Measurements from ENCODE around the gene BLOC1S5. TPM values are rescaled to one million over a fixed set of nuclear protein-coding genes. Genes with fewer than 3 reads are reported as not detected.

BLOC1S5 gene
- total and polyA plus RNA-seq, 2 experiments from 2014 or later: 13.1 to 14.0 TPM

GRCh38 chr6:8082954-8083858 lies 19.0 kb upstream of the BLOC1S5 start:
- no peak for TF ChIP-seq EZH2 (IDR thresholded peaks at IDR 0.05; ENCODE audit: insufficient read depth, poor library complexity, severe bottlenecking)
- 0 out of 2 replicates have a peak, but pooled peaks have one; percentile 57 for TF ChIP-seq EZH2phosphoT487 (IDR thresholded peaks at IDR 0.05; ENCODE audit: insufficient read depth, low read depth)
- 12% methylated on average over 11 of the region's 11 CpGs for WGBS, 2 experiments (ENCODE audit: low coverage in 1 of 2, low lambda C conversion rate in 2 of 2, missing lambda C conversion rate in 2 of 2)
- Histone ChIP-seq H3F3A (ENCODE audit: insufficient read depth) (peaks cover 67% of the 10 kb centered on the region), H2AFZ (0 out of 2 replicates have a peak overlapping the region, but pooled peaks have one; percentile 12), H3K79me2 (ENCODE audit: insufficient read depth) (peaks cover 27% of the 10 kb centered on the region), H3K4me1 (ENCODE audit: insufficient read depth) (peaks cover 67% of the 10 kb centered on the region), H3K9ac (peak overlapping the region; percentile 59), H4K20me1 (ENCODE audit: insufficient read depth) (no peaks in the 10 kb centered on the region), H3K36me3 (ENCODE audit: low read depth) (peaks cover 4% of the 10 kb centered on the region; the same call in 1 of the 2 replicates), H3K9me2 (ENCODE audit: insufficient read depth) (no peaks in the 10 kb centered on the region), H3K4me2 (ENCODE audit: unreplicated experiment) (peak overlapping the region; percentile 83), H3K27me3 (replicated peaks; ENCODE audit: insufficient read depth) (no peaks in the 10 kb centered on the region), H3K4me3 (peak overlapping the region; percentile 49), H3K9me3 (ENCODE audit: low read depth) (no peaks in the 10 kb centered on the region), H3K27ac (peak overlapping the region; percentile 90)
- in situ Hi-C loops (cut with MboI): no loop called here
- DNase-seq: peak; percentile 96

- H3K27ac ChIP-seq: peak overlapping the region; percentile 90
- in situ Hi-C loops (cut with MboI): no loop called here
- H3K79me2 ChIP-seq (ENCODE audit: insufficient read depth): peaks cover 30% of the 10 kb centered on the region
- TF ChIP-seq EZH2phosphoT487 (IDR thresholded peaks at IDR 0.05; ENCODE audit: insufficient read depth, low read depth) (no peak), EZH2 (IDR thresholded peaks at IDR 0.05; ENCODE audit: insufficient read depth, poor library complexity, severe bottlenecking) (no peak)
- peak overlapping the region; percentile 83 for H3K4me2 ChIP-seq (ENCODE audit: unreplicated experiment)
- peak overlapping the region; percentile 59 for H3K9ac ChIP-seq
- H3K9me3 ChIP-seq (ENCODE audit: low read depth): no peaks in the 10 kb centered on the region
- no peaks in the 10 kb centered on the region for H3K9me2 ChIP-seq (ENCODE audit: insufficient read depth)
- H3K4me3 ChIP-seq: peak overlapping the region; percentile 49
- no peaks in the 10 kb centered on the region for H3K27me3 ChIP-seq (replicated peaks; ENCODE audit: insufficient read depth)
- 96 to 100% methylated on average over 1 of the region's 1 CpG for WGBS, 2 experiments (ENCODE audit: low coverage in 1 of 2, low lambda C conversion rate in 2 of 2, missing lambda C conversion rate in 2 of 2)
- DNase-seq: no peak
- H3K4me1 ChIP-seq (ENCODE audit: insufficient read depth): peaks cover 67% of the 10 kb centered on the region
- H3F3A ChIP-seq (ENCODE audit: insufficient read depth): peaks cover 67% of the 10 kb centered on the region
- no peaks in the 10 kb centered on the region for H3K36me3 ChIP-seq (ENCODE audit: low read depth)
- H2AFZ ChIP-seq: 0 out of 2 replicates have a peak overlapping the region, but pooled peaks have one; percentile 12
- no peaks in the 10 kb centered on the region for H4K20me1 ChIP-seq (ENCODE audit: insufficient read depth)
Measured at GRCh38 chr6:8082572-8082953, 18.4 kb upstream of the BLOC1S5 start.

DNA sequence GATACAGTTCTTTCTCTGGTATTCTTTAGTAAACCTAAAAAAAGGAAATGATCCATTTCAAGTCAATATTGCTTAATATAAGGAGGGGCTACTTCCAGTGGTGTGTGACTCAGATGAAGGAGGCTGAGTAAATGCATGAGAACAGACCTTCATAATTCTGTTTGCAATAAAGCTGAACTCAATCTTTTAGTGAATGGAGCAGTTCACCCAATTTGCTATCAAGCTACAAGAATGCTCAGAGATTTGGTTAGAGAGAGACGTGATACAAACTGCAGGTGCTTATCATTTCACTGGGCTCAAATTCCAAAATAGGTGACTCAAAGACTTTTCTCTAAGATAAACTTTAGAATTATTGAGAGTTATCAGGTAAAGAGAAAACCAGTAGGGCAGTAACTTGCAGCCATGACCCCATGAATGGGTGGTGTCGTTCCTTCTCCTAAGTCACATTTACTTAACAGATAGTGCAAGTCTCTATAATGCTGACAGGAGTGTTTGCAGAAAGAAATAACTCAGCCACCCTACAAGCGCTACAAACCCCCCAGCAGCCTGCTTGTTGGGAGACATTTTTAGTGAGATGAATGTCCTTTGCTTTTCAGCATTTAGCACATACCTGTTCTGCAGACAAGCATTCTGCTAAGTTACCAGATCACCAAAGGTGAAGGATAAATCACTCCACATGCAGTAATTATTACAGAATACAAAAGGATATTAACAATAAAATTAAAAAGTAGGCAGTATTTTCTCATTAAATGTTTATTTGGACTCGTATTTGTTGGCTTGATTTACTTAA lies 16.4 kb upstream of the BLOC1S5 start:
- TF ChIP-seq EZH2 (IDR thresholded peaks at IDR 0.05; ENCODE audit: insufficient read depth, poor library complexity, severe bottlenecking): no peak
- no peak for TF ChIP-seq EZH2phosphoT487 (IDR thresholded peaks at IDR 0.05; ENCODE audit: insufficient read depth, low read depth)
- H3K4me1 ChIP-seq (ENCODE audit: insufficient read depth): peaks cover 61% of the 10 kb centered on the region
- in situ Hi-C loops (cut with MboI): no loop called here
- no peaks in the 10 kb centered on the region for H3K9me3 ChIP-seq (ENCODE audit: low read depth)
- 56 to 57% methylated on average over 4 of the region's 4 CpGs for WGBS, 2 experiments (ENCODE audit: low coverage in 1 of 2, low lambda C conversion rate in 2 of 2, missing lambda C conversion rate in 2 of 2)
- peaks cover 58% of the 10 kb centered on the region for H3F3A ChIP-seq (ENCODE audit: insufficient read depth)
- H3K27me3 ChIP-seq (replicated peaks; ENCODE audit: insufficient read depth): no peaks in the 10 kb centered on the region
- H3K9me2 ChIP-seq (ENCODE audit: insufficient read depth): no peaks in the 10 kb centered on the region
- H3K27ac ChIP-seq: peak overlapping the region; percentile 71
- H3K36me3 ChIP-seq (ENCODE audit: low read depth): no peaks in the 10 kb centered on the region
- H3K79me2 ChIP-seq (ENCODE audit: insufficient read depth): peaks cover 30% of the 10 kb centered on the region
- peak overlapping the region; percentile 21; the same call in 1 of the 2 replicates for H2AFZ ChIP-seq
- peak overlapping the region; percentile 73 for H3K4me2 ChIP-seq (ENCODE audit: unreplicated experiment)
- peak; percentile 90 for DNase-seq
- H3K9ac ChIP-seq: no peak overlapping the region; the same call in 1 of the 2 replicates
- 0 out of 2 replicates have a peak overlapping the region, but pooled peaks have one; percentile 25 for H3K4me3 ChIP-seq
- H4K20me1 ChIP-seq (ENCODE audit: insufficient read depth): no peaks in the 10 kb centered on the region

DNA sequence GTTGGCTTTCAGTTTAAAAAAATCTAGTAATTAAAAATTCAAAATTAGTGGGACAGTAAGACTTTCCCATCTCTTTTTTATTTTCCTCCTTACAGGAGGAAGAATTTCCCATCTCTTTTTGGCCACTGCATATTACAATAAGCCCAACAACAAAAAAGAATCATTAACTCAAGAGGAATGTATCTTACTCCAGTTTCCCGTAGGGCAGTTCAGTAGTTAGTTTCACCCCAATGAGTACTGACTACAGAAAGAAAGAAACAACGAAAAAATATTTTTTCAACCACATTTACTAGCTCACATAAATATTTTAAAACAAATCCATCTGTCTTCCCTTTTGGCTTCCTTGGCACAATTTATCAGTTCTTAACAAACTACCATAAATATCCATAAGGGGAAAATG lies 14.9 kb upstream of the BLOC1S5 start:
- Histone ChIP-seq H3K9me2 (ENCODE audit: insufficient read depth) (no peaks in the 10 kb centered on the region), H2AFZ (no peak overlapping the region), H3K4me1 (ENCODE audit: insufficient read depth) (peaks cover 55% of the 10 kb centered on the region), H3K27ac (0 out of 2 replicates have a peak overlapping the region, but pooled peaks have one; percentile 71), H4K20me1 (ENCODE audit: insufficient read depth) (no peaks in the 10 kb centered on the region), H3K4me2 (ENCODE audit: unreplicated experiment) (no peak overlapping the region), H3K36me3 (ENCODE audit: low read depth) (no peaks in the 10 kb centered on the region), H3K27me3 (replicated peaks; ENCODE audit: insufficient read depth) (no peaks in the 10 kb centered on the region), H3F3A (ENCODE audit: insufficient read depth) (peaks cover 54% of the 10 kb centered on the region), H3K4me3 (no peak overlapping the region), H3K9me3 (ENCODE audit: low read depth) (no peaks in the 10 kb centered on the region), H3K79me2 (ENCODE audit: insufficient read depth) (peaks cover 30% of the 10 kb centered on the region), H3K9ac (no peak overlapping the region)
- no peak for DNase-seq
- WGBS, 2 experiments (ENCODE audit: low coverage in 1 of 2, low lambda C conversion rate in 2 of 2, missing lambda C conversion rate in 2 of 2): 51 to 52% methylated on average over 2 of the region's 2 CpGs
- TF ChIP-seq EZH2phosphoT487 (IDR thresholded peaks at IDR 0.05; ENCODE audit: insufficient read depth, low read depth) (no peak), EZH2 (IDR thresholded peaks at IDR 0.05; ENCODE audit: insufficient read depth, poor library complexity, severe bottlenecking) (no peak)
- in situ Hi-C loops (cut with MboI): no loop called here
